CD4-positive, alpha-beta T cell (primary cell): ENCODE data around the gene DCTPP1. TPM values are rescaled to one million over a fixed set of nuclear protein-coding genes. Genes with fewer than 3 reads are reported as not detected.
A peak's percentile ranks its signal among the peaks of the same experiment; 100 is the strongest.

Source experiments
- ATAC-seq: fragments of 200-7000 bp; cut with Tn5 transposase; one replicate; pipeline ENCODE4 v1.10.0; 2022; ENCODE audit warnings: mild to moderate bottlenecking; ENCODE audit not compliant: poor library complexity
- CTCF ChIA-PET: fragments of 350-600 bp; sonication (Branson Sonifier 250); formaldehyde crosslinking; loops from one replicate; lab custom pipeline; 2021; ENCODE audit warnings: antibody characterized with exemption, inconsistent platforms; lab: Charles Lee
- POLR2A ChIA-PET: fragments of 350-600 bp; sonication (Branson Sonifier 250); formaldehyde crosslinking; loops from one replicate; lab custom pipeline; 2021; ENCODE audit warnings: antibody characterized with exemption, inconsistent platforms; lab: Charles Lee
- DNase-seq, 14 experiments: peaks; one replicate each; pipeline ENCODE4 v3.0.0-alpha.2; 2013 to 2020; ENCODE audit warnings: mixed read lengths in 2 of 14
- H3K27ac ChIP-seq, 2 donors: one replicate each; pipeline versions ENCODE4 v1.5.1 to v1.7.0; 2013; ENCODE audit warnings: low read length in 2 of 2, low read depth in 1 of 2, mild to moderate bottlenecking in 1 of 2
- H3K27me3 ChIP-seq, 2 experiments: 1 replicate in 1 of 2; 2 replicates in 1 of 2; pipeline versions ENCODE4 v1.6.1 to v1.7.0; 2013; ENCODE audit warnings: low read length in 2 of 2, control low read depth in 1 of 2, mild to moderate bottlenecking in 1 of 2, moderate library complexity in 1 of 2; ENCODE audit not compliant: insufficient read depth in 2 of 2, control insufficient read depth in 1 of 2
- H3K36me3 ChIP-seq: one replicate; pipeline ENCODE4 v1.6.1; 2013; ENCODE audit warnings: low read length, control low read depth; ENCODE audit not compliant: insufficient read depth
- H3K4me1 ChIP-seq: one replicate; pipeline ENCODE4 v1.6.1; 2013; ENCODE audit warnings: low read length, control low read depth; ENCODE audit not compliant: insufficient read depth
- H3K4me3 ChIP-seq: one replicate; pipeline ENCODE4 v1.5.1; 2013; ENCODE audit warnings: mild to moderate bottlenecking, low read length, moderate library complexity
- H3K9me3 ChIP-seq, 2 experiments: 1 replicate in 1 of 2; 2 replicates in 1 of 2; pipeline versions ENCODE4 v1.6.1 to v1.7.0; 2013; ENCODE audit warnings: low read length in 2 of 2, mild to moderate bottlenecking in 2 of 2, control low read depth in 1 of 2, moderate library complexity in 1 of 2; ENCODE audit not compliant: control insufficient read depth in 1 of 2, insufficient read depth in 1 of 2
- H3K27ac Mint-ChIP-seq: one replicate; pipeline ENCODE4 v1.8.0; 2020; ENCODE audit warnings: mixed read lengths
- H3K27me3 Mint-ChIP-seq: one replicate; pipeline ENCODE4 v1.8.0; 2021; ENCODE audit warnings: mixed read lengths
- H3K36me3 Mint-ChIP-seq: one replicate; pipeline ENCODE4 v1.8.0; 2021; ENCODE audit warnings: low read depth, mixed read lengths
- H3K4me1 Mint-ChIP-seq: one replicate; pipeline ENCODE4 v1.8.0; 2021; ENCODE audit warnings: low read depth, mixed read lengths
- H3K4me3 Mint-ChIP-seq: one replicate; pipeline ENCODE4 v1.8.0; 2020; ENCODE audit warnings: mild to moderate bottlenecking, mixed read lengths
- H3K9me3 Mint-ChIP-seq: one replicate; pipeline ENCODE4 v1.8.0; 2020; ENCODE audit warnings: mixed read lengths
- CTCF ChIP-seq: fragments of 200-600 bp; IDR thresholded peaks from one replicate; pipeline ENCODE4 v1.8.0; 2022; ENCODE audit warnings: antibody characterized with exemption, mild to moderate bottlenecking
- intact Hi-C, 2 experiments: fragments of 100-400 bp; cut with DNase I in 1 of 2; cut with micrococcal nuclease in 1 of 2; formaldehyde crosslinking; loops; one replicate each; pipeline versions ENCODE4 v1.15.1 to v1.9.0; 2023 to 2025; cut with DNase I, micrococcal nuclease
- total RNA-seq, 174 experiments: library from RNA in 2 of 174; stranded (reverse) in 2 of 174; gene quantifications; one replicate each; pipeline ENCODE4 v1.2.3 and lab custom pipeline; 2021 to 2026

The DCTPP1 gene
- total RNA-seq, 2 experiments from 2014 or later: 5.4 to 6.5 TPM

GRCh38 chr16:30382111-30382881 lies 47.5 kb downstream of the DCTPP1 start, which contains the start of gene SEPTIN1:
Gene SEPTIN1, minus strand, starts transcription at chr16:30382561. Its CDS starts 19 bp downstream, at chr16:30382542.
- peaks cover 41% of the 10 kb centered on the region for H3K36me3 Mint-ChIP-seq
- no peaks in the 10 kb centered on the region for H3K9me3 Mint-ChIP-seq
- peak within 1 kb of the TSS; percentile 89 to 100 for H3K27ac ChIP-seq
- peaks cover 15% of the 10 kb centered on the region for H3K36me3 ChIP-seq
- no peak for TF ChIP-seq CTCF
- peaks cover 70% of the 10 kb centered on the region for H3K4me1 ChIP-seq
- H3K27me3 Mint-ChIP-seq: no peaks in the 10 kb centered on the region
- H3K27ac Mint-ChIP-seq: peak within 1 kb of the TSS; percentile 100
- DNase-seq (peak; percentile 66 to 90 (median 78)), ATAC-seq (peak; percentile 33)
- peak within 1 kb of the TSS; percentile 99 for H3K4me3 Mint-ChIP-seq
- H3K27me3 ChIP-seq: no peaks in the 10 kb centered on the region
- peaks cover 60% of the 10 kb centered on the region for H3K4me1 Mint-ChIP-seq
- no peaks in the 10 kb centered on the region for H3K9me3 ChIP-seq
- ChIA-PET POLR2A (interaction anchor here (0.8 to 7.3 kb wide), 26 partner anchors 12 to 574 kb away, joined by 3 to 153 read pairs (median 6); partner anchors contain the start of genes ALDOA, CD2BP2, CORO1A and DCTPP1), CTCF (interaction anchor here (0.8 to 3.4 kb wide), 10 partner anchors 9 to 175 kb away, joined by 3 to 20 read pairs (median 3); partner anchors contain the start of genes DCTPP1, TBC1D10B and ZNF48)
- intact Hi-C loops: loop anchor here in 1 of 2 experiments (1.0 kb wide), 1 partner anchor 27 kb away; no protein-coding TSS in a partner anchor
- peak within 1 kb of the TSS; percentile 81 for H3K4me3 ChIP-seq

DNA sequence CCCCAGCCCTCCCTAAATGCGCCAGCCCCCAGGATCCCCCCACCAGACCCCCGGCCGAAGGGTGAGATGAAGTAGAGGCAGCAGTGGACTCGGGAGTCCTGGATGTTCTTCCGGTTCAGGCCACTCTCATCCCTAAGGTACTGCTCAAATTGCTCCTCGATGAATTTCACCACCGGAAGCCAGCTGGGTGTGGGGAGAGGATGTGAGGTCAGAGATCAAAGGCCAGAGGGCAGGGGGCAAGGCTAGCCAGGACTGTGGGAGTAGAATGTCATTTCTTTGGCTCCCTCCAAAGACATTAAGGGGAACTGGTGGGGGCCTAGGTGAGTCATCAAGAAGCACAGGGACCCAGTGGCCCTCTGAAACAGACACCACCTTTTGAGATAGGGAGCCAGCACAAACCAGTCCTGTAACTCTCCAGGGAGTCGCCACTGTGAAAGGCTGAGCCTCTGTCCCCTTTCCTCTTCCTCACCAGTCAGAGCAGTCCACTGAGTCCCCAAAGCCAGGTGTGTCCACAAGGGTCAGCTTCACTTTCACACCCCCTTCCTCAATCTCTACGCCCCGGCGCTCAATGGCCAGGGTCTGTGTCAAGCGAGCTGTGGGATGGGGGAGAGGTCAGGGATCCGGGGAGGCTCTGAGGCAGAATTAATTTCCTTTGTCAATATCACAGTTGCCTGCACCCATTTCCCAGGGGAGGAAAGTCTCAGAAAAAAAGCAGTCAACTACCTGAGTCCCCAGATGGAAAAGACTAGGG lies 48.4 kb downstream of the DCTPP1 start:
- peaks cover 78% of the 10 kb centered on the region for H3K4me1 ChIP-seq
- H3K27ac ChIP-seq: peak overlapping the region; percentile 89 to 100
- ChIA-PET POLR2A (interaction anchor here (1.2 to 7.3 kb wide), 10 partner anchors 12 to 197 kb away, joined by 5 to 153 read pairs (median 19); partner anchors contain the start of genes CORO1A, DCTPP1, TBC1D10B and ZNF48), CTCF (interaction anchor here (0.8 to 3.4 kb wide), 4 partner anchors 12 to 176 kb away, joined by 3 to 20 read pairs (median 4); no protein-coding TSS in a partner anchor)
- Mint-ChIP-seq H3K4me3 (peak overlapping the region; percentile 99), H3K9me3 (no peaks in the 10 kb centered on the region), H3K4me1 (peaks cover 64% of the 10 kb centered on the region), H3K27ac (peak overlapping the region; percentile 100), H3K27me3 (no peaks in the 10 kb centered on the region), H3K36me3 (peaks cover 41% of the 10 kb centered on the region)
- H3K36me3 ChIP-seq: peaks cover 15% of the 10 kb centered on the region
- no peaks in the 10 kb centered on the region for H3K9me3 ChIP-seq
- intact Hi-C loops: loop anchor here in 1 of 2 experiments (1.0 kb wide), 1 partner anchor 28 kb away; no protein-coding TSS in a partner anchor
- ATAC-seq: no peak
- H3K4me3 ChIP-seq: peak overlapping the region; percentile 81
- H3K27me3 ChIP-seq: no peaks in the 10 kb centered on the region
- TF ChIP-seq CTCF: no peak
- peak in 4 of 14 experiments; percentile 36 to 61 (median 57) for DNase-seq

GRCh38 chr16:30380803-30381208 lies 49.0 kb downstream of the DCTPP1 start:
- H3K27me3 Mint-ChIP-seq: no peaks in the 10 kb centered on the region

More at GRCh38 chr16:30380803-30381208, 49.0 kb downstream of the DCTPP1 start:
- Mint-ChIP-seq H3K4me3 (peak overlapping the region; percentile 99), H3K36me3 (peaks cover 41% of the 10 kb centered on the region), H3K27ac (peak overlapping the region; percentile 100), H3K4me1 (peaks cover 64% of the 10 kb centered on the region), H3K9me3 (no peaks in the 10 kb centered on the region)
- no peaks in the 10 kb centered on the region for H3K27me3 ChIP-seq
- intact Hi-C loops: no loop called here
- H3K4me1 ChIP-seq: peaks cover 85% of the 10 kb centered on the region
- peak in 3 of 14 experiments; percentile 33 to 50 (median 33) for DNase-seq
- ATAC-seq: no peak
- ChIA-PET CTCF (interaction anchor here (1.8 to 1.9 kb wide), 2 partner anchors 12 to 29 kb away, joined by 4 to 10 read pairs; no protein-coding TSS in a partner anchor), POLR2A (interaction anchor here (0.6 to 7.3 kb wide), 5 partner anchors 11 to 198 kb away, joined by 3 to 153 read pairs (median 131); partner anchors contain the start of genes CORO1A, TBC1D10B, ZNF48 and ZNF771)
- peak overlapping the region; percentile 89 to 100 for H3K27ac ChIP-seq
- no peak for TF ChIP-seq CTCF
- peak overlapping the region; percentile 81 for H3K4me3 ChIP-seq
- peaks cover 20% of the 10 kb centered on the region for H3K36me3 ChIP-seq
- H3K9me3 ChIP-seq: no peaks in the 10 kb centered on the region
